Hematopoietic multipotent progenitor cell (in vitro differentiated cells): ENCODE data around the gene TCFL5. TPM values are rescaled to one million over a fixed set of nuclear protein-coding genes. Genes with fewer than 3 reads are reported as not detected.

Experiments
- DNase-seq, 3 donors: peaks; one replicate each; pipeline ENCODE4 v3.0.0-alpha.2; 2011 to 2015; ENCODE audit warnings: low read depth in 2 of 3, low spot score in 2 of 3
- total RNA-seq: library from RNA; depleted of rRNA; stranded (reverse); fragments of >200 nt; gene quantifications from one replicate; pipeline ENCODE4 v1.2.3, GENCODE V29; 2012

Gene TCFL5
- total RNA-seq, 1 donor, result 2.7 TPM

DNA sequence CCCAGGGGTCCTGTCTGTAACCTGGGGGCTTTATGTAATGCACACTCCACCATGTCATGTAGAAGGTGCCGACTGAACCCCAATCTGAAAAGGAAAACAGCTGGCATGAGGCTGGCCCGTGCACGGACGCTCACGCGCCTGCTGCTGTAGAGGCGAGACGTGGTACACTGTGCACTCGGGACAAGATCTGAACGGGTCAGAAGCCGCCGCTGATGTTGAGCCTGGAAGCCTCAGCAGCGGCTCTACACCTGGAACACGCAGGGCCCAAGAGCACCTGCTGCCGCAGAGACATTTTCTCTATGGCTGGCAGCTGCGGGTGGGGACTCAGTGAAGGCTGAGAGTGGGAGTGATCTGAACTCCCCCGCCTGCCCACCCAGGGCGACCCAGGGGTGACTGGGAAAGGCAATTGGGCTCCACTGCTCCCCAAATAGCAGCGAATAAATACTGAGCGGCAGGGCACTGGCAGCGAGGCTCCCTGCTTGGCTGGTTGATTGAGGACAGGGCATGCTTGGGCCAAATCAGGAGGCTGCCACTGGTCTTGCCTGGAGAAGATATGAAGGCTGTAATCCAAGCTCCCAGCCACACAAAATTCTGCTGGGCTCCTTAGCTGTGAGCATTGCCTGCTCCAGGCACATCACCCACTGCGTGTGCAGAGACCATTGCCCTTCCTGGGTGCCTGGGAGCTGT is 59.5 kb downstream of the TCFL5 start:
- DNase-seq, result no peak

GRCh38 chr20:62801284-62802010 is 60.2 kb downstream of the TCFL5 start:
- no peak for DNase-seq

DNA sequence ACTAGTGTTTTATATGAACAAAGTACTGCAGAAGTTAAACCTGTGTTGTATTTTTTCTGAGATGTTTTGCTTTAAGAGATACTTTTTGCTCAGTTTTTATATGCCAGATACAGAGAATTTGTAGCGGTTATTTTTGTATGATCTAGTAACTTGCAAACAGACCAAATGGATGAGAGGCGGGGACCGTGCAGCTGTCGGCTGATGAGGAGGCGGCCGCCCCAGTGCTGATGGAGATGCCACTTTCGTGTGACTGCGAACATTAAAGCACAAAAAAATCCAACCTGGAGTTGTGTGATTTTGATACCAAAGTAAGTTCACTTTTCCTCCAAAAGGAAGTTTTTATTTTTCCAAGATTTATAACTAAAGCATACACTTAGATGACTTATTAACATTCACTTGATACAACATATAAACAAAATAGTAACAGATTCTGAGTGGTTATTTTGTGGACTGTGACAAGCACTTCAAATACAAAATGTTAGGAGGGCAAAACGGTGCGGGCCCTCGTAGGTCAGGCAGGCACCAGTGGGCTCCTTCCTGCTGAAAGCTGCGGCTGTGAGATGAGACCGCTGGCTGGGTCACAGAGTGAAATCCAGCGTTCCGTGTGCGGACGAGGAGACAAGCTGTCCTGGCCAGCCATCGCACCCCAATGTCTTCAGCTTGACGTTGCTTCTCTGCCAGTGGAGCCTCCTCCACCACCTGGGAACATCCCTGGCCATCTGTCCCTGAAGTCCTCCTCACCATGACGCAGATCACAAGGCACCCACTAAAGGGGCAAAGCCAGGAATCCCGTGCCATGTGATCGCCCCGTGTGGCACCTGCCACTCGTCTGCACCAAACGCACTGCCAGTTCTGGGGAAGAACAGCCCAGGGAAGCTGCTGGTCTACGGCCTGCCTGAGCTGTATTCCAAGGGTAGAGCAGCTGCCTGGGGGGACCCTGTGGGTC is 61.0 kb downstream of the TCFL5 start:
- DNase-seq, result no peak

DNA sequence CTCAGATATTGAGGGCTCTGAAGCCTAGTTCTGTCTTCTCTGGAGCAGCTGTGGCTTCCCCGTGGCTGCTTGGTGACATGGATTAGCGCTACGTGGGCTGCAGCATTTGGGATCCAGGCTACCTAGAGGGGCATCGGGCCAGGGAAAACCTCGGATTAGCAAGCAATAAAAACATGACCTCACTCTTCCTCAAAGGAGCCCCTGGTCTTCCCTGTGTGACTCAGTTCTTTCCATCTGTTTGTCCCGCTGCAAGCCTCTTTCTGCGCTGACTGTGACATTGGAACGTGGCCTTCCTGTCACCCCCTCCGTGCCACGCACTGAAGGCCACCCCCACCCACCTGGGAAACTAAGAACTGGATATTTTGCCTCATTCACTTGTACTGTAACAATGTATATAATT is 61.7 kb downstream of the TCFL5 start:
- DNase-seq, result no peak

GRCh38 chr20:62799459-62799858 is 62.2 kb downstream of the TCFL5 start:
- no peak for DNase-seq

GRCh38 chr20:62799036-62799435 is 62.6 kb downstream of the TCFL5 start:
- no peak for DNase-seq

DNA sequence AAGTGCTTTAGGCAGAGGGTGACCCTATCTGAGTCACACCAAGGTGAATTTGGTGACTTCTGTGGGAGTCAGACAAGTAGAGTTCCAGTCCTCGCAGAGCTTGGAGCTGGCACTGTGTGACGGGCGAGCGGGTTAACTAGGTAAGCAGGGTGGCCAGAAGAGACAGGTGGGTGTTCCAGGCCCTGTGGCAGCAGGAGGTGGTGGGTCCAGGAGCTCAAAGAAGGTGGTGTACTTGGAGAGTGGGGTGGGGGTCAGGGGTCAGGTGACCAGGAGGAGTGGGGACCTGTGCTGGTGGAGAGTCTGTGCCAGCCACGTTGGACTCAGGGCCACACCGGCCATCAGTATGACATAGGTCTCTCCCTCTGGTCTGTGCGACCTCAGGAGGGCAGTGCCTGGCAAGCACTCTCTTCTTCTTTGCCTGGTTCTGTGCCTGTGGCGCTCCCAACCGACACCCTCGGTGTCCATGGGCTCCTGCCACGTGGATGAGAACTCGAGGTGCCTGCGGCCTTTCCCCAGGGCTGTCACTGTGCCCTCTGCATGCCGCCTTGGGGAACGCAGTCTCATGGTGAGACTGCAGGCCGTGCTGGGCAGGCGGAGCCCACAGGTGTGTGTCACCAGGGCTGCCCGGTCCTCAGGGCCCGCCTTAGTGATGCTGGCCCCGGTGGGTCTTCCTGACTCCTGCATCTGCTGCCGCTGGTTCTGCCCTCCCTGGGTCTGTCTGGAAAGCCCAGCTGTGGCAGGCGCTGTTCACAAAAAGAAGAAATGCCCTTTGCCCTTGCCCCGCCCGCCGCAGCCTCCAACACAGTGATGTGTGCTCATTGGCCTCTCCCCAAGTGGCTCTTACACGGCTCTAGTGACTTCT is 63.7 kb downstream of the TCFL5 start:
- DNase-seq, result no peak

DNA sequence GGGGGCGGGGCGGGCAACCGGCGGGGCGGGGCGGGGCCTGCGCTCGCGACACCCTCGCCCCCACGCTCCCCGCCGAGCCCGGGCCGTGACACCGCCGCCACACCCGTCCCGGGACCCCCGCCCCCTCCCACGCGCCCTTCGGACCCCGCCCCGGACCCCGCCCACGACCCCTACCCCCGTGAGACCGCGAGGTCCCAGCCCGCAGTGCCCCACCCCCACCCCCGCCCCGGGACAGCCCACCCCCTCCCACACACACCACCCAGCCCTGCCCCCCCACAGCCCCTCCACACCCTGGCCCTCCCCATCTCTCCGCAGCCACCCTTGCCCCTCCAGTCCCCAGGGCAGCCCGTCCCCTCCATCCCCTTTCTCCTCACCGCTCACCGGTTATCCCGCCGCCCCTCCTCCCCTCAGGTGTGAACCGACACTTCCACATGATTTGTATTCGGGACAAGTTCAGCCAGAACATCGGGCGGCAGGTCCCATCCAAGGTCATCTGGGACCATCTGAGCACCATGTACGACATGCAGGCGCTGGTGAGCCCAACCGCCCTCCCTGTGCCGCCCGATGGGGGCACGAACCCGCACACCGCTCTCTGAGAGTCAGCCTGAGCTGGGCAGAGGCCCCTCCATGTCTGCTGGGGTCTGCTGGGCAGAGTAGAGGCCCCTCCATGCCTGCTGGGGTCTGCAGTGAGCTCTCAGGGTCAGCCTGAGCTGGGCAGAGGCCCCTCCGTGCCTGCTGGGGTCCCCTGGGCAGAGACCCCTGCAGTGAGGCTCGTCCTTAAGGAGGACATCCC is 64.7 kb downstream of the TCFL5 start:
- DNase-seq, result no peak

GRCh38 chr20:62795023-62795761 is 66.4 kb downstream of the TCFL5 start:
- peak in 2 of 3 donors; percentile 53 to 55 for DNase-seq

GRCh38 chr20:62794007-62794724 is 67.5 kb downstream of the TCFL5 start:
- DNase-seq, result peak; percentile 87 to 95 (median 94)

GRCh38 chr20:62793757-62794006 is 67.9 kb downstream of the TCFL5 start:
- no peak for DNase-seq

DNA sequence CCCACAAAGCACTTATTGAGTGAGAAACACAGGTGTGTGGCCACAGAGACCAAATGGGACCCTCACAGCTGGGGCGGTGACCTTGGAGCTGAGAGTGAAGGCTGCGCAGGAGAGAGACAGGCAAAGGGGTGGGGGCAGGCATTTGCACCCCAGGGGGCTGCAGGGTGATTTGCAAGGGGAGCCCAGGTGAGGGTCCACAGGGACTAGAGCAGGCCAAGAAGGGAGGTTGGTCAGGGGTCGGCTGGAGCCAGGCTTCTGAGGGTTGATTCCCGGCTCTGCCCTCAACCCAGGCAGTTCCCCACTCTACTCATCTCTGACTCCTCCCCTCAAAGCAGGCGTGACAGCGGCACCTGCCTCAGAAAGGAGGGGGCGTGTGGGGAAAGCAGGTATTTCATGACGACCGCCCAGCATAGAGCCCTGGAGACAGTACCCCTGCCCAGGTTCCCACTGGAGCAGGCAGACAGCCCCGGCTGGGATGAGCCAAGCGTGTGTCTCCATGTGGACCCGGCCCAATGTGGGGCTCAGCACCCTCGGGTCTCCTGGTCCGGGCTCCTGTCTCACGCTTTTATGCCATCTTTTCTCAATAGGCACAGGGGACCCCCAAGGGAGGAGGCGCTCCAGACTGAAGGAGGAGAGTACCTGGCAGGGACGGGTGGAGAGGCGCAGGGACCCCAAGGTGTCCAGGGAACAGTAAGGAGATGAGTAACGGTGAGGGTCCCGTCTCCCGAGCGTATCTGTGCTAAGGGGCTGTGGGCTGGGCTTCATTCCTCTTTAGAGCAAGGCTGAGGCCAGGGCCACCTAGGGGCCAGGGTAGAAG is 68.5 kb downstream of the TCFL5 start:
- no peak for DNase-seq

- DNase-seq, result no peak
These were observed 69.3 kb downstream of the TCFL5 start for GRCh38 chr20:62792182-62792939.

- peak; percentile 55 to 87 (median 84) for DNase-seq
These were observed 70.1 kb downstream of the TCFL5 start for GRCh38 chr20:62791301-62792181.
